RWPE1 (cell line): ENCODE data around the gene FLNA.
A peak's percentile ranks its signal among the peaks of the same experiment; 100 is the strongest.

Experiments
- CTCF ChIA-PET: fragments of 350-600 bp; sonication (Branson Sonifier 250); formaldehyde crosslinking; extraction: SDS; loops from one replicate; lab custom pipeline; 2021; lab: Yijun Ruan, JAX
- POLR2A ChIA-PET: fragments of 400-600 bp; formaldehyde crosslinking; extraction: SDS; loops from one replicate; lab custom pipeline; 2020; ENCODE audit warnings: antibody characterized with exemption; ENCODE audit not compliant: low non-redundant PET; lab: Yijun Ruan, JAX
- DNase-seq: peaks from one replicate; pipeline ENCODE4 v3.0.0; 2012; ENCODE audit warnings: low spot score
- H3K27ac ChIP-seq: fragments of 450-650 bp; 2 replicates; pipeline ENCODE4 v1.5.1; 2017
- TF ChIP-seq, protein P1 (sequence below): fragments of 450-650 bp; conservative IDR thresholded peaks from 2 replicates; pipeline ENCODE4 v1.5.1; 2017; ENCODE audit warnings: low read depth, mild to moderate bottlenecking

The FLNA gene

GRCh38 chrX:154412468-154412867 lies 38.0 kb upstream of the FLNA start:
- POLR2A ChIA-PET = no interaction called here
- TF ChIP-seq, protein P1, sequence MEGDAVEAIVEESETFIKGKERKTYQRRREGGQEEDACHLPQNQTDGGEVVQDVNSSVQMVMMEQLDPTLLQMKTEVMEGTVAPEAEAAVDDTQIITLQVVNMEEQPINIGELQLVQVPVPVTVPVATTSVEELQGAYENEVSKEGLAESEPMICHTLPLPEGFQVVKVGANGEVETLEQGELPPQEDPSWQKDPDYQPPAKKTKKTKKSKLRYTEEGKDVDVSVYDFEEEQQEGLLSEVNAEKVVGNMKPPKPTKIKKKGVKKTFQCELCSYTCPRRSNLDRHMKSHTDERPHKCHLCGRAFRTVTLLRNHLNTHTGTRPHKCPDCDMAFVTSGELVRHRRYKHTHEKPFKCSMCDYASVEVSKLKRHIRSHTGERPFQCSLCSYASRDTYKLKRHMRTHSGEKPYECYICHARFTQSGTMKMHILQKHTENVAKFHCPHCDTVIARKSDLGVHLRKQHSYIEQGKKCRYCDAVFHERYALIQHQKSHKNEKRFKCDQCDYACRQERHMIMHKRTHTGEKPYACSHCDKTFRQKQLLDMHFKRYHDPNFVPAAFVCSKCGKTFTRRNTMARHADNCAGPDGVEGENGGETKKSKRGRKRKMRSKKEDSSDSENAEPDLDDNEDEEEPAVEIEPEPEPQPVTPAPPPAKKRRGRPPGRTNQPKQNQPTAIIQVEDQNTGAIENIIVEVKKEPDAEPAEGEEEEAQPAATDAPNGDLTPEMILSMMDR = no peak
- H3K27ac ChIP-seq = peak overlapping the region; percentile 96
- DNase-seq = no peak
- CTCF ChIA-PET = interaction anchor here (0.5 to 0.6 kb wide), 2 partner anchors 11 to 104 kb away, joined by 3 to 8 read pairs; no protein-coding TSS in a partner anchor

DNA sequence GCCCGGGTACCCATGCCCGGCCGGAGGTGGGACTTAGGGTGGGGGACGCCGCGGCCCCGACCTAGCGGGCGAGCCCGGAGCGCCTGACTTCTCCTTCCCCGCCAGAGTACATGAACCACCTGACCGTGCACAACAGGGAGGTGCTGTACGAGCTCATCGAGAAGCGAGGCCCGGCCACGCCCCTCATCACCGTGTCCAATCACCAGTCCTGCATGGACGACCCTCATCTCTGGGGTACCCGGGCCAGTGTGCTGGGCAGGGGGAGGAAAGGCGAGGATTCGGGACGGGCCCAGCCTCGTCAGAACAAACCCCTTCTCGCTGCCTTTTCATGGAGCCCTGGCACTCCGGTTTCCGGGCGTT lies 37.5 kb upstream of the FLNA start:
- TF ChIP-seq, protein P1 = no peak
- DNase-seq = no peak
- peak overlapping the region; percentile 96 for H3K27ac ChIP-seq
- POLR2A ChIA-PET = no interaction called here
- CTCF ChIA-PET = interaction anchor here (0.5 kb wide), 1 partner anchor 104 kb away, joined by 3 read pairs; no protein-coding TSS in a partner anchor

DNA sequence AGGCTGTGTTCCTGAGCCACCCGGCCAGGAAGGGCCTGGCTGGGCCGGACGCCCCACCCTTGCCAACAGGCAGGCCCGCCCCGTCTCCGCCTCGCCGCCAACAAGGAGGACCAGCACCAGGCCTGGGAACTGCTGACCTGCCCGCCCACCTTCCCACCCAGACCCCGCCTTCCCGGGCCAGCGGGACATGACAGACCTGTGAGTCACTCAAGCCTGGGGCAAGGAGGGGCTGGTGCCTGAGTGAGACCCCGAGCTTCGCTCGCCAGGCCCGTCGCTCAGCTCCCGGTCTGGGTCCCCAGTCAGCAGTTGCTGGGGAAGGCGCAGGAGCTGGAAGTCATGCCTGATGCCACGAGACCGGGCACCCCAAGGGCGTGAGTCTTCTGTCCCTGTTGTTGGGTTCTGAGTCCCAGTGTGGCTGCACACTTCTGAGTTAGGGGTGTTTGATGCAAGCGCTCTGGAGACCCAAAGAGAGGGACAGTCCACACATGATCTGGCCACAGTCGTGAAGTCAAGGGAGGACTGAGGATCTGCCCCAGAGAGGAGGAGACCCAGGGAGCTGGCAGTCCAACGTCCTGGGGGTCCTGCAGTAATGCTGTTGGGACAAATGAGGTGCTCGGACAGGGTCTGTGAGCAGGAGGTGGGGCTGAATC lies 34.9 kb upstream of the FLNA start, which contains the start of gene DNASE1L1:
Gene DNASE1L1, minus strand, starts transcription at position 33 of the 650 bp plus-strand sequence. CDS start 3,686 bp downstream, outside the sequence.
- TF ChIP-seq, protein P1 = no peak
- peak; percentile 70 for DNase-seq
- ChIA-PET CTCF (no interaction called here), POLR2A (interaction anchor here (1.2 kb wide), 1 partner anchor 9 kb away, joined by 5 read pairs; no protein-coding TSS in a partner anchor)
- peak within 1 kb of the TSS; percentile 96 for H3K27ac ChIP-seq

GRCh38 chrX:154408659-154409221 lies 34.3 kb upstream of the FLNA start:
- ChIA-PET CTCF (no interaction called here), POLR2A (no interaction called here)
- H3K27ac ChIP-seq = peak overlapping the region; percentile 96
- TF ChIP-seq, protein P1 = no peak
- DNase-seq = no peak

- ChIA-PET CTCF (interaction anchor here (0.6 to 1.0 kb wide), 2 partner anchors 31 to 56 kb away, joined by 3 read pairs; no protein-coding TSS in a partner anchor), POLR2A (no interaction called here)
- H3K27ac ChIP-seq = peak overlapping the region; percentile 22
- no peak for DNase-seq
- TF ChIP-seq, protein P1 = no peak
These were observed 30.3 kb upstream of the FLNA start for GRCh38 chrX:154404625-154405192.

- POLR2A ChIA-PET = interaction anchor here (0.7 kb wide), 2 partner anchors 33 to 124 kb away, joined by 3 to 7 read pairs; no protein-coding TSS in a partner anchor
- no peak overlapping the region for H3K27ac ChIP-seq
- CTCF ChIA-PET = no interaction called here
- DNase-seq = no peak
- TF ChIP-seq, protein P1 = no peak
These were observed 29.4 kb upstream of the FLNA start for GRCh38 chrX:154403858-154404257.
